ENCODE data around the gene CD99L2. TPM values are rescaled to one million over a fixed set of nuclear protein-coding genes. Genes with fewer than 3 reads are reported as not detected.

The CD99L2 gene
- 100 to 1,000 TPM in 3 of 4 donors, 10 to 100 TPM in 1; 97.2 to 122 (median 112) TPM for total RNA-seq

- H3K9me3 ChIP-seq = no peaks in the 10 kb centered on the region
- H3K27ac ChIP-seq = peak within 1 kb of the TSS; percentile 59 to 89 (median 86)
- DNase-seq (ENCODE audit: low spot score in 2 of 2) = peak; percentile 84
- H3K4me3 ChIP-seq = peak within 1 kb of the TSS; percentile 57 to 78 (median 60)
- TF ChIP-seq EP300 (IDR thresholded peaks at IDR 0.05) (peak in 1 of 2 donors; percentile 24), POLR2A (IDR thresholded peaks at IDR 0.05) (peak in 1 of 2 donors; percentile 35), CTCF (IDR thresholded peaks at IDR 0.05) (no peak)
- H3K36me3 ChIP-seq = no peaks in the 10 kb centered on the region
- 34% methylated on average over 78 of the region's 95 CpGs; no CpG with 5 or more reads in 1 of the 2 donors for WGBS, 2 donors
- H3K27me3 ChIP-seq = no peaks in the 10 kb centered on the region
- H3K4me1 ChIP-seq = peaks cover 0 to 17% (median 0%) of the 10 kb centered on the region in 4 donors
Measured at GRCh38 chrX:150898343-150899190, at the start of gene CD99L2. TSS of gene CD99L2 (minus strand) at chrX:150898668. CDS start at chrX:150898588, 80 bp downstream.

GRCh38 chrX:150944233-150944632 lies 45.8 kb upstream of the CD99L2 start:
- 70 to 75% methylated on average over 2 to 3 of the region's 3 CpGs for whole genome bisulfite sequencing, 2 donors
- no peak for DNase-seq (ENCODE audit: low spot score in 2 of 2)
- Histone ChIP-seq H3K36me3 (no peaks in the 10 kb centered on the region), H3K4me3 (no peak overlapping the region), H3K9me3 (no peaks in the 10 kb centered on the region), H3K27ac (no peak overlapping the region), H3K4me1 (no peaks in the 10 kb centered on the region), H3K27me3 (no peaks in the 10 kb centered on the region)
- no peak for TF ChIP-seq EP300 (IDR thresholded peaks at IDR 0.05)

- H3K27me3 ChIP-seq = no peaks in the 10 kb centered on the region
- WGBS, 2 donors = 60 to 71% methylated on average over 2 to 9 of the region's 9 CpGs
- no peak overlapping the region for H3K27ac ChIP-seq
- no peak for DNase-seq (ENCODE audit: low spot score in 2 of 2)
- H3K36me3 ChIP-seq = no peaks in the 10 kb centered on the region
- H3K9me3 ChIP-seq = no peaks in the 10 kb centered on the region
- no peak overlapping the region for H3K4me3 ChIP-seq
- no peak for TF ChIP-seq POLR2A (IDR thresholded peaks at IDR 0.05)
- TF ChIP-seq CTCF (IDR thresholded peaks at IDR 0.05) = no peak
- no peak for TF ChIP-seq EP300 (IDR thresholded peaks at IDR 0.05)
- no peaks in the 10 kb centered on the region for H3K4me1 ChIP-seq
Measured at GRCh38 chrX:150942942-150943594, 44.6 kb upstream of the CD99L2 start.

GRCh38 chrX:150941580-150941979 lies 43.1 kb upstream of the CD99L2 start:
- WGBS, 2 donors = 41 to 53% methylated on average over 2 of the region's 2 CpGs
- DNase-seq (ENCODE audit: low spot score in 2 of 2) = no peak
- Histone ChIP-seq H3K27ac (no peak overlapping the region), H3K27me3 (no peaks in the 10 kb centered on the region), H3K4me3 (no peak overlapping the region), H3K36me3 (no peaks in the 10 kb centered on the region), H3K9me3 (no peaks in the 10 kb centered on the region), H3K4me1 (no peaks in the 10 kb centered on the region)
- TF ChIP-seq POLR2A (IDR thresholded peaks at IDR 0.05) (no peak), CTCF (IDR thresholded peaks at IDR 0.05) (no peak), EP300 (IDR thresholded peaks at IDR 0.05) (no peak)

GRCh38 chrX:150940844-150941495 lies 42.5 kb upstream of the CD99L2 start:
- no peaks in the 10 kb centered on the region for H3K27me3 ChIP-seq
- H3K4me1 ChIP-seq = no peaks in the 10 kb centered on the region
- 74 to 75% methylated on average over 9 of the region's 9 CpGs for WGBS, 2 donors
- DNase-seq (ENCODE audit: low spot score in 2 of 2) = no peak
- H3K9me3 ChIP-seq = no peaks in the 10 kb centered on the region
- H3K36me3 ChIP-seq = no peaks in the 10 kb centered on the region
- H3K27ac ChIP-seq = no peak overlapping the region
- no peak for TF ChIP-seq CTCF (IDR thresholded peaks at IDR 0.05)
- no peak for TF ChIP-seq POLR2A (IDR thresholded peaks at IDR 0.05)
- TF ChIP-seq EP300 (IDR thresholded peaks at IDR 0.05) = no peak
- H3K4me3 ChIP-seq = no peak overlapping the region

Measured in tibial nerve (tissue), 4 donors.